ENCODE data around the gene KLK3. TPM values are rescaled to one million over a fixed set of nuclear protein-coding genes. Genes with fewer than 3 reads are reported as not detected.

KLK3 gene
- total and polyA plus RNA-seq, 2 of the 8 experiments (the other 6 are each of a cell fraction or from before 2014, with no cell fraction given): 0.08 TPM; not detected in 1

- no peak for TF ChIP-seq RBBP5 (IDR thresholded peaks at IDR 0.05; ENCODE audit: borderline replicate concordance, low read depth, low read length)
- no peak for TF ChIP-seq CHD1 (IDR thresholded peaks at IDR 0.05; ENCODE audit: low read depth, low read length)
- no peak for TF ChIP-seq ZNF274 (IDR thresholded peaks at IDR 0.05; ENCODE audit: borderline replicate concordance, extremely low read depth, low read length)
- TF ChIP-seq CTCF (IDR thresholded peaks at IDR 0.05; ENCODE audit: control extremely low read depth in 1 of 3, insufficient read depth in 1 of 3, low read depth in 1 of 3, low read length in 3 of 3): no peak
- TF ChIP-seq CHD7 (IDR thresholded peaks at IDR 0.05; ENCODE audit: insufficient replicate concordance, low read length): no peak
- no peak for TF ChIP-seq KDM1A (IDR thresholded peaks at IDR 0.05; ENCODE audit: borderline replicate concordance, low read length)
These were observed 24.3 kb upstream of the KLK3 start (continued) for GRCh38 chr19:50830266-50831025.

All from H1 (cell line).